CD4-positive, alpha-beta T cell (primary cell): ENCODE measurements around the gene SLC44A1. TPM values are rescaled to one million over a fixed set of nuclear protein-coding genes. Genes with fewer than 3 reads are reported as not detected.

Source experiments
- ATAC-seq: fragments of 200-7000 bp; cut with Tn5 transposase; one replicate; pipeline ENCODE4 v1.10.0; 2022; ENCODE audit warnings: mild to moderate bottlenecking; ENCODE audit not compliant: poor library complexity
- CTCF ChIA-PET: fragments of 350-600 bp; sonication (Branson Sonifier 250); formaldehyde crosslinking; loops from one replicate; lab custom pipeline; 2021; ENCODE audit warnings: antibody characterized with exemption, inconsistent platforms; lab: Charles Lee
- POLR2A ChIA-PET: fragments of 350-600 bp; sonication (Branson Sonifier 250); formaldehyde crosslinking; loops from one replicate; lab custom pipeline; 2021; ENCODE audit warnings: antibody characterized with exemption, inconsistent platforms; lab: Charles Lee
- DNase-seq, 14 experiments: peaks; one replicate each; pipeline ENCODE4 v3.0.0-alpha.2; 2013 to 2020; ENCODE audit warnings: mixed read lengths in 2 of 14
- H3K27ac ChIP-seq, 2 donors: one replicate each; pipeline versions ENCODE4 v1.5.1 to v1.7.0; 2013; ENCODE audit warnings: low read length in 2 of 2, low read depth in 1 of 2, mild to moderate bottlenecking in 1 of 2
- H3K27me3 ChIP-seq, 2 experiments: 1 replicate in 1 of 2; 2 replicates in 1 of 2; pipeline versions ENCODE4 v1.6.1 to v1.7.0; 2013; ENCODE audit warnings: low read length in 2 of 2, control low read depth in 1 of 2, mild to moderate bottlenecking in 1 of 2, moderate library complexity in 1 of 2; ENCODE audit not compliant: insufficient read depth in 2 of 2, control insufficient read depth in 1 of 2
- H3K36me3 ChIP-seq: one replicate; pipeline ENCODE4 v1.6.1; 2013; ENCODE audit warnings: low read length, control low read depth; ENCODE audit not compliant: insufficient read depth
- H3K4me1 ChIP-seq: one replicate; pipeline ENCODE4 v1.6.1; 2013; ENCODE audit warnings: low read length, control low read depth; ENCODE audit not compliant: insufficient read depth
- H3K4me3 ChIP-seq: one replicate; pipeline ENCODE4 v1.5.1; 2013; ENCODE audit warnings: mild to moderate bottlenecking, low read length, moderate library complexity
- H3K9me3 ChIP-seq, 2 experiments: 1 replicate in 1 of 2; 2 replicates in 1 of 2; pipeline versions ENCODE4 v1.6.1 to v1.7.0; 2013; ENCODE audit warnings: low read length in 2 of 2, mild to moderate bottlenecking in 2 of 2, control low read depth in 1 of 2, moderate library complexity in 1 of 2; ENCODE audit not compliant: control insufficient read depth in 1 of 2, insufficient read depth in 1 of 2
- H3K27ac Mint-ChIP-seq: one replicate; pipeline ENCODE4 v1.8.0; 2020; ENCODE audit warnings: mixed read lengths
- H3K27me3 Mint-ChIP-seq: one replicate; pipeline ENCODE4 v1.8.0; 2021; ENCODE audit warnings: mixed read lengths
- H3K36me3 Mint-ChIP-seq: one replicate; pipeline ENCODE4 v1.8.0; 2021; ENCODE audit warnings: low read depth, mixed read lengths
- H3K4me1 Mint-ChIP-seq: one replicate; pipeline ENCODE4 v1.8.0; 2021; ENCODE audit warnings: low read depth, mixed read lengths
- H3K4me3 Mint-ChIP-seq: one replicate; pipeline ENCODE4 v1.8.0; 2020; ENCODE audit warnings: mild to moderate bottlenecking, mixed read lengths
- H3K9me3 Mint-ChIP-seq: one replicate; pipeline ENCODE4 v1.8.0; 2020; ENCODE audit warnings: mixed read lengths
- CTCF ChIP-seq: fragments of 200-600 bp; IDR thresholded peaks from one replicate; pipeline ENCODE4 v1.8.0; 2022; ENCODE audit warnings: antibody characterized with exemption, mild to moderate bottlenecking
- intact Hi-C, 2 experiments: fragments of 100-400 bp; cut with DNase I in 1 of 2; cut with micrococcal nuclease in 1 of 2; formaldehyde crosslinking; loops; one replicate each; pipeline versions ENCODE4 v1.15.1 to v1.9.0; 2023 to 2025; cut with DNase I, micrococcal nuclease
- total RNA-seq, 174 experiments: library from RNA in 2 of 174; stranded (reverse) in 2 of 174; gene quantifications; one replicate each; pipeline ENCODE4 v1.2.3 and lab custom pipeline; 2021 to 2026

The SLC44A1 gene
- total RNA-seq, 2 experiments from 2014 or later = 5.1 to 5.9 TPM

DNA sequence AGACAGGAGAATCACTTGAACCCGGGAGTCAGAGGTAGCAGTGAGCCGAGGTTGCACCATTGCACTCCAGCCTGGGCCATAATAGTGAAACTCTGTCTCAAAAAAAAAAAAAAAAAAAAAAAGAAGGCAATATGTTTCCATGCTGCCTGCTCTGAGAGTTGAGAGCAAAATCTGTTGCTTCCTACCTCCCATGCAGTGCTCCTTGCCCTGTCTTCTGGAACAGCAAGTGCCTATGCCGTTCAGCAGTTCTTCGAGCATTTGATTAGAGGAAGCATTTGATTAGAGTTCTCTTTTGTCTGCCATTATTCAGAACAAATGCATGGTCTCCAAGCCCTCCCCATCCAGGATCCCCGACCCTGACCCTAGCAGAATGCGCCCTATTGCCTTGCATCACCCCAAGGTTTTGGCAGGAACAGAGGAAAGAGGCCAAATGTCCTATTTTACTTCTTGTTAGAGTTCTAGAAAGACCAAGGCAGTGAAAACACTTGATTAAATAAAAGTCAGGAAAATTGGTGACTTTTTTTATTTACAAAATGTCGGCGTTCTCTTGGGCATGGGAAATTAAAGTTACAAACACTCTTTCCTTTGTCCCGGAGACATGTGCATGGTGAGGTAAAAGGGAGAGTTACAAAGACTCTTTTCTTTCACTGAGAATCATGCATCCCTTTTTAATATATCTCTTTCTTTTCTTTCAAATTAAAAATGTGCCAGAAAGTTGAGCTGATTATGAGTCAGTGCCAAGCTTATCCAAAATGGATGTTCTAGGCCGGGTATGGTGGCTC, 175.6 kb downstream of the SLC44A1 start:
- Histone ChIP-seq H3K4me1 (peaks cover 3% of the 10 kb centered on the region), H3K36me3 (no peaks in the 10 kb centered on the region), H3K27me3 (peaks cover 3 to 4% of the 10 kb centered on the region in 2 experiments), H3K27ac (no peak overlapping the region), H3K9me3 (no peaks in the 10 kb centered on the region), H3K4me3 (no peak overlapping the region)
- TF ChIP-seq CTCF = no peak
- Mint-ChIP-seq H3K36me3 (no peaks in the 10 kb centered on the region), H3K27ac (no peak overlapping the region), H3K9me3 (no peaks in the 10 kb centered on the region), H3K4me1 (peaks cover 4% of the 10 kb centered on the region), H3K27me3 (peaks cover 10% of the 10 kb centered on the region), H3K4me3 (no peak overlapping the region)
- ChIA-PET CTCF (no interaction called here), POLR2A (no interaction called here)
- intact Hi-C loops = loop anchor here (5.0 to 10.0 kb wide), 5 partner anchors 173 to 675 kb away; partner anchors contain the start of gene NIPSNAP3A (in 1 of the 2)
- DNase-seq (no peak), ATAC-seq (no peak)

DNA sequence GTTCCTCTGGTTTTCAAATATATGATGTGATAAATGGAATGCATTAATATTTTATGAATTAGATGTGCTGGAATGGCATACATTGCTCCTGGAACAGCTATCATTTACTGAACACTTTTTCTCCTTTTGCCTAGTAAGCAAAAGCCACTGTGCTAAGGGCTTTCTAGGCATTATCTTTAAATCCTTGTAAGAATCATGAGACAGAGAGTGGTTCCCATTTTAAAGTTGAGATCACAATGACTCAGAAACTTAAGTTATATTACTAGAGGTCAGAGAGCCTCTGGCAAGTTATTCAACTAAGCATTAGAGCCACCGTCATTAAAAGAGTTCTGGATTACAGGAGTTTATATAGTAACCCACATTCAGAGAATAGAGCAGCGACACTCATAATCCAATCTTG, 176.7 kb downstream of the SLC44A1 start:
- no peak overlapping the region for H3K4me3 Mint-ChIP-seq
- H3K27me3 ChIP-seq = no peaks in the 10 kb centered on the region
- H3K4me1 Mint-ChIP-seq = no peaks in the 10 kb centered on the region
- H3K9me3 ChIP-seq = no peaks in the 10 kb centered on the region
- ChIA-PET POLR2A (no interaction called here), CTCF (interaction anchor here (0.7 kb wide), 1 partner anchor 174 kb away, joined by 4 read pairs; no protein-coding TSS in a partner anchor)
- peaks cover 5% of the 10 kb centered on the region for H3K27me3 Mint-ChIP-seq
- H3K36me3 ChIP-seq = no peaks in the 10 kb centered on the region
- H3K4me1 ChIP-seq = no peaks in the 10 kb centered on the region
- DNase-seq = no peak
- no peak overlapping the region for H3K4me3 ChIP-seq
- H3K9me3 Mint-ChIP-seq = no peaks in the 10 kb centered on the region
- no peak for TF ChIP-seq CTCF
- H3K27ac Mint-ChIP-seq = no peak overlapping the region
- intact Hi-C loops = no loop called here
- no peak for ATAC-seq
- H3K36me3 Mint-ChIP-seq = no peaks in the 10 kb centered on the region
- no peak overlapping the region for H3K27ac ChIP-seq

DNA sequence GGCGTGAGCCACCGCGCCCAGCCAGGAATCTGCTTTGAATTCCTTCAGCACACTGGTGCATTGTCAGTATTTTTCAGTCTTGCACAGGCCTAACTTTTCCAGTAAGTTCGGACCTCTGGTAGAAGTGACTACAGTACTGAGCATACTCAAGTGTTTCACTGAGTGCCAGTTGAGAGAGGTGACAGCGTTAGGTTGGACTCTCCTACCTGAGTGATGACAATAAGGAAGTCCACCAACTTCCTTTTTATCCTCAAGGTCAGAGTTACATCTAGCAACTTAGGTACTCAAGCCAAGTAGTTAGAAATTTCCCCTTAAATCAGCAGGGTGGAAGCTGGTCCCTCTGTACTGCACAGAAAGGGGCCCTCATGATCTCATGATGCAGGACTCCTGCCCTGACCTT, 177.4 kb downstream of the SLC44A1 start:
- no peak for TF ChIP-seq CTCF
- no peaks in the 10 kb centered on the region for H3K36me3 ChIP-seq
- no peak overlapping the region for H3K27ac ChIP-seq
- DNase-seq (no peak), ATAC-seq (no peak)
- H3K4me1 Mint-ChIP-seq = no peaks in the 10 kb centered on the region
- H3K4me3 Mint-ChIP-seq = no peak overlapping the region
- ChIA-PET POLR2A (no interaction called here), CTCF (interaction anchor here (0.7 kb wide), 2 partner anchors 175 to 642 kb away, joined by 3 to 4 read pairs; no protein-coding TSS in a partner anchor)
- no peaks in the 10 kb centered on the region for H3K36me3 Mint-ChIP-seq
- H3K27me3 ChIP-seq = no peaks in the 10 kb centered on the region
- H3K4me1 ChIP-seq = no peaks in the 10 kb centered on the region
- H3K27ac Mint-ChIP-seq = no peak overlapping the region
- H3K9me3 ChIP-seq = no peaks in the 10 kb centered on the region
- H3K9me3 Mint-ChIP-seq = no peaks in the 10 kb centered on the region
- H3K4me3 ChIP-seq = no peak overlapping the region
- peaks cover 5% of the 10 kb centered on the region for H3K27me3 Mint-ChIP-seq
- intact Hi-C loops = no loop called here
